Stimulated activated CD4-positive, alpha-beta T cell treated with anti-CD3 and anti-CD28 coated beads, Interleukin-4, amount 100 ng/mL, for 24 hours (primary cell): Measurements from ENCODE around the gene FMO2.
A peak's percentile ranks its signal among the peaks of the same experiment; 100 is the strongest.
"Not testable (repeated sequence)": the region's sequence is repeated elsewhere in the genome, so short reads cannot be mapped to it uniquely, and the experiment has no call there.

Source experiments
- DNase-seq: peaks from one replicate; pipeline ENCODE4 v3.0.0-alpha.2; 2020

The FMO2 gene

DNA sequence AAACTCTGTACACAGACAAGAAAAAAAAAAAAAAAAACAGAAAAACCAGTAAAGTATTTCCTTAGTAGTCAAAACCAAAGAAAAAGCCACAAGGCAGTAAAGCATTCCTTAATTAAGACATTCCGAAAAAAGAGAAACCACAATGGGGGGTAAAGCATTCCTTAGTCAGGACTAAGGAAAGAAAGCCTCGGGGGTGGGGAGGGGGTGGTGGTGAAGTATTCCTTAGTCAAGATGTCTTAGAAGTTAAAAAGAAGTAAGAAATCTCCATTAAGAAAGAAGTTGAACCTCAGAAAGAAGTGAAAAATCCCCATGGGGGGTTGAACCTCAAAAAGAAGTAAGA is 35.0 kb downstream of the FMO2 start:
- DNase-seq, result no peak

DNA sequence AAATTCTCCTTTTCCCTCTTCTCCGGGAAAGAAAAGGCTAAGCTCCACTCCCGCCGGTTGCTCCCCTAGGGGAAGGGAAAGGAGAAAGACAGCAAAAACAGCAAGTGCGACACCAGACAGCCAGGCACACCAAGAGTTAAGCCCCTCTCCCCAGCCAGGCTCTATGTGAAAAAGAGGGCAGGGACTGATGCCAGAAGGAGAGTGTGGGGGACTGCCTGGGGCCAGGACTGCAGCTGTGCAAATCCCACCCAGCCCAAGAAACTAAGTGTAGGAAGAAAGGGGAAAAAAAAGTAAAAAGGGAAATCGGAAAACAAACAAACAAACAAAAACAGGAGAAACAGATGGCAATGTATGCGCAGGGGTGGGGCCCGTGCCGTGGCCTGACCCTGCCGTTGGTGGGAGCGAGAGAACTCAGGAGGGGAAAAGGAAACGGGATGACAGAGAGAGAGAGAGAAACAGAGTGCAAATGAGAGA is 35.5 kb downstream of the FMO2 start:
- no peak for DNase-seq

DNA sequence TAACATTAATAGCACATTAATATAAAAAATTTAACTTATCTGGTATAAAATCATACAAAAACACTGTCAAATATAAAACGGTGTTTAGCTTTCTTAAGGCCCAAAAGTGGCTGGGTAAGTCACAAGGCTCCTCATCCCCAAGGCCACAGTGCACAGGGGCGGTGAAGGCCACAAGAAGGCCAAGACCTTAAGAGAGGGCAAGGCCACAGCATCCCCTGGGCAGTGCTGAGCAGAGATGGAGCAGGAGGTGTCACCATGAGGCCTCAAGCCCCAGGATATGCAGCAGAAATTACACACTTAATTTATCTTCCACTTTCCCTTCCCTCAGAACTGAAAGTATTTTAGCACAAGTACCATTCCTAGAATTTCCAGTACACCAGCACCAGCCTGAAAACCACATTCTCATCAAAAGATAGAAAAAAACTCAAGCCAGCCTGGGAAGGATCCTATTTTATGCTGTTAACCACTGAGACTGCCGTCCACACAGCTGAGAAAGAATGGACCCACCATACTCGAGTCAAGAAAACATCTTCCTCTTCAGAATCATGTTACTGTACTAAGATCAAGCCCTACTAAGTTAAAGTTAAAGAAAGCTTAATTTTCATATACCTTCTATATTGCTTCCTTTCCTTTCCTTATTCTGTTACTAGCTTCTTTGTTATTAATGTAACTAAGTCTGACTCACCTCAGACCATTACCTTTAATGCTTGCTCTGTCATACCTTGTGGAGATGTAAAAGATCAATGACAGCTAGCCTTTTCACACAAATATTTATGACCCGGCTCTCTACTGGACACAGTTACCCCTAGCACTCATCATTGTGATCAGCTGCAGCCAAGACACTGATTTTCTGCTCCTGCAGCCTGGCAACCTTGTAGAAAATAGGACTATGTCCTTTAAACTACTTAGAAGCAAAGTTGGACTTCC is 36.8 kb downstream of the FMO2 start:
- no peak for DNase-seq

DNA sequence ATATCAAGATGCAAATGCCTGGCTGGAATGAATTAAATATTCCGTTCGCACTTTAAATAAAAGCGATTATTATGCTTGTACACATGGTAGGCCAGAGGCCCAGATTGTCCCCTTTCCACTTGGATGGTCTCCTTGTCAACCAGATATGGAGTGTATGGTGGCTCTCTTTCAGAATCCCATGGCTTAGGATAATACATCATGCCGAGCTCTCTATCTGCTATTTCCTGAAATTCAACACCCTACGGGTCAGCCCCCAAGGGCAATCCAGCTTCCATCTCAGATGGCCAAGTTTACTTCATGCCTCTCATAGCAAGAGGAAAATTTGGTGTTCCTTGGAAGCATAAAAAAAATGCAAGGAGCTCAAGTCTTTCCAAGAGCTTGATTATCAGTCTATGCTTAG is 37.8 kb downstream of the FMO2 start:
- DNase-seq, result no peak

DNA sequence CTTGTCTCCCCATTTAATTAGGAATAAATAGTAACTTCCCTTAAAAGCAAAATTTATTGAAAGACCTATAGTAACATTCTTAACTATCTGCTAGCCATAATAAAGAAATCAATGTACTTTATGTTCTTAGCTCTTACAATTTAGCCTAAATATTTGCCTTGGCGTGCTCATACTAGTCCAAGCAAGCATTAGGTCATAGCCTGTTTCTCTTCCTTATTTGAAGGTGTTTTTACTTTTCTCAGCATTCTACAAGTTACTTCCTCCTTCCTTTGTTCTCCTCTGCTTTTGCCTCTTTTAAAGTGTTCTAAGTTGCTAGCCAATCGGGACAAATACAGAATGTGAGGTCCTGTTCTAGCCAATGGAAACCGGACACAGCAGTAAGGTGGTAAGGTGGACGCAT is 39.2 kb downstream of the FMO2 start:
- not testable (repeated sequence) for DNase-seq

DNA sequence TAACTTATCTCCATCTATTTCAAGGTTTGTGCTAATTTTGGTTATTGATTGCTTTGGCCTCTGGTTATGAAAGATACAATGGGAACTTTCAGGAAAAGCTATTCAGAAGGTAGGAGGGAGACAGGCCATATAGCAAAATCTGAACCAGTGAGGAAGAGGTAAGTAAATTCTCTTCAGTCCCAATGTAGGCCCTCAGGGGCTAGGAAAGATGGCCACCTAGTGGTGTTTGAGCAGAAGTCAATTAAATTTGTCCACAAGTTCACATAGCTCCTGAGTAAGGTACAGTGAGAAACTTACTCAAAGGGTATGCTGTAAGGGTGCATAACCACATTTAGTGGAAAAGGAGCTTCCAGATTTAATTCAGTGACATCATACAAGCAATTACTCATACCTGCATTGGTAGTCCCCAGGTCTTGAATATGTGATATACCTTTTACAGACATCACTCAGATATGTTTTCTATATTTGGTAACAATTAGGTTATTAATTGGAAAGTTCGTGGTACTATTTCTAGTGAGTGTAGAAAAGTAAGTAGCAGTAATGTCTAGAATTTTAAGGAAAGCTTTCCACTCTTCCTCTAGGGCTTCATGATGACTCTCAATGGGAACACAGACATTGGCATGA is 41.8 kb downstream of the FMO2 start:
- DNase-seq, result peak; percentile 17

DNA sequence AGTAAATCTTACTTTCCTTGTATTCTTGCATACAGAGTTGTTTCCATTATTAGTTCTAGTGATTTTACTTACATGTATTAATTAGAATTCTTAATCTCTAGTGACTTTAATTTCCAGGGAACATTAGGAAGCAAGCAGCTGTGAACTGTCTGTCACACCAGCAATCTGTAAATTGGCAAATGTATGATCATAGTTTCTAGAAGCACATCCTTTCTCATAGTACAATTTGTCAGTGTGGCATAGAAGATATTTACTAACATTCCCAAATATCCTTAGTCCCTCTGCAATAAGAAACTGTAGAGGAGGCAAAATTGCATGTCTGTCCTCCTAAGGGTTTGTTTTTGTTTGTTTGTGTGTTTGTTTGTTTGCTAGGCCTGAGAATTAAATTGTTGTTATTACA is 46.2 kb downstream of the FMO2 start:
- DNase-seq, result no peak

DNA sequence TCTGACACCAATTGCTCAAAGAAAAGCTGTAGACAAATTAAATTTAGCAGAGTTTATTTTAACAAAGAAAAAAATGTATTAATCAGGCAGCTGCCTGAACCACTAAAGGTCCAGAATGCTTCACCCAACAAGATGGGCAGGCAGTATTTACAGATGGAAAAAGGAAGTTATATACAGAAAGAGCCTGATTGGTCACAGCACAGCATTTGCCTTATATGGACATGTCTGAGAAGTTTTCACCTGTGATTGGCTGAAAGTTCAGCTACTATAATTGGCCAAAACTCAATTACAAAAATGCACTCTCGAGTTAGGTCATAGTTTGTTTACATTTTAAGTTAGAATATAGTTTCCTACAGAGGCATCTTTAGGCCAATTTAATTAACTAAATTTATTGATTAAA is 48.1 kb downstream of the FMO2 start:
- DNase-seq, result no peak

DNA sequence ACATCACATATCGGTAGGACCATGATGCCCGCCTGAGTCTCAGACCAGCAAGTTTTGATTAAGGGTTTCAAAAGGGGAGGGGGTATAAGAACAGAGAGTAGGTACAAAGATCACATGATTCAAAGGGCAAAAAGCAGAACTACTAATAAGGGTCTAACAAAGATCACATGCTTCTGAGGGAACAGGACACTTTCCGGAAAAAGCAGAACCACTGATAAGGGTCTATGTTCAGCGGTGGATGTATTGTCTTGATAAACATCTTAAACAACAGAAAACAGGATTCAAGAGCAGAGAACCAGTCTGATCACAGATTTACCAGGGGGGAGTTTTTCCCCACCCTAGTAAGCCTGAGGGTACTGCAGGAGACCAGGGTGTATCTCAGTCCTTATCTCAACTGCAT is 51.1 kb downstream of the FMO2 start:
- not testable (repeated sequence) for DNase-seq

DNA sequence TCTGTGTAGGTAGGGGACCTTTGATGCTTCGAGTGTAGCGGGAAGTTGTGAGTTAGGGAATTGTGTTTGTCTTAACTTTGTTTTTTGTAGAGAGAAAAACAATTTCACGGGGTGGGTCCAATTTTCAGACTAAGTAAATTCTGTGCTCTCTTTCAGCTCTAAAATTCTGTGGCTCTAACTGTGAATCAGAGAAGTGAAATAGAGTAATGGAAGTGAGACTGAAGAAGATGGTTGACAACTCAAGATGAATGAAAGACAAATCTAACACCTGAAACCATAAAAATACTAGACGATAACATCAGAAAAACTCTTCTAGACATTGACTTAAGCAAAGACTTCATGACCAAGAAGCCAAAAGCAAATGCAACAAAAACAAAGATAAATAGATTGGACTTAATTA is 58.8 kb downstream of the FMO2 start:
- no peak for DNase-seq

DNA sequence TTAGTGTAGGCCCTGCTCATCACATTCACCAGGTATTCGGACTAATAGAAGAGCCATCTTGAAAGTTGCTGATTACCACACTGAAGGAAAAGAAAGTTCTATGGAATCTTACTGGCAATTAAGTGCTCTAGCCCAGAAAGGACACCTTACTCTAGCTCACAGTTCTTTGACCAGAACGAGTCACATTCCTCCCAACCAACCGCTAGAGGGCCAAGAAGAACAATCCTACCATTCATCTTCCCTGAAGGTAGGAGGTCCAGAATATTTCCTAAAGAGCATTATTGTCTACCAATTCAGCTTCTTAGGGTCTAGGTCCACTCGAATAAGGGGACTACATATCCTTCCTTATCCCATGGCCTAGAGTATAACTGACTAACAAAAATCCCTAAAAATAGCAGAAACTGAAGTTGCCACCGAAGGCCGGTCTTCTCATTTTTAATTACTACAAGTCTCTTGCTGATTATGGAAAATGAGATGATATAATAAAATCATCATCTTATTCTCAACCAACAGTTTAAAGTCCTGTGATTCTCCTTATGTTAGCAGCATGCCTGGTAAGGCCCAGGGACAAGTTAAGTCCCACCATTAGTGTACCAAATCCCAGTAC is 60.5 kb downstream of the FMO2 start:
- peak; percentile 15 for DNase-seq

DNA sequence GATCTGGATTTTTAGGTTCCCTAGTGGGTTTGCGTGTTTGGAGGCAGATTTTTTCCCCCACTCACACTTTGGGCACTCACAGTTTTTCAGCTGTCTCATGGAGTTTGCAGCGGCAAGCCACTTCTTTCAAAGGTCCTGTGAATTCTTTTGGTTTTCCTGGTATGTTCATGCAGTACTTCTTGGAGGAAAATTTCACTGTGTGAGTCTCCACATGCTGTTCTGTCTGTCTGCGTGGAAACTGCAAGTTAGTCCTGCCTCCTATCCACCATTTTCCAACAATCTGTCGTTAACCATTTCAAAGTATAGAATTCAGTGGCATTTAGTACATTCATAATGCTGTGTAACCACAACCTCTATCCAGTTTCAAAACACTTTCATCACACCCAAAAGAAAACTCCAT is 62.4 kb downstream of the FMO2 start:
- no peak for DNase-seq

DNA sequence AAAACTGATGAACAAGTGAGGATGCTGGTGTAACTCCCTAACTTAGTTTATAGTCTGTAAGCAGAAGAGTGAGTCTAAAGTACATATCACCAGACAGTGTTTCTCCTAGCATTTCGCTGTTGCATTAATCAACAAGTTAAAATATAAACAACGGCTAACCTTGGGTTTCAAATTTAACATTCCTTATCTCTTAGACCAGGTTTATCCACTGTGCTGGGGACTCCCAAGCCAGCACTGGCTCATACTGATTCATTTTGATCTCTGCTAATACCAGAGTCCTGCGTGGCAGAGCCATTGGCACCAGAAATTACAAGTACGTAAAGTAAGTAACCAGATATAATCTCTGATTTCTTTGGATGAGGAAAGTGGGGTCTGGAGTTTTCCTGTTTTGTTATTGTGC is 63.2 kb downstream of the FMO2 start, which contains the start of gene FMO1:
Gene FMO1 (plus strand): TSS at position 193 of the 400 bp plus-strand sequence. CDS start 9,594 bp downstream, outside the sequence.
- no peak for DNase-seq

DNA sequence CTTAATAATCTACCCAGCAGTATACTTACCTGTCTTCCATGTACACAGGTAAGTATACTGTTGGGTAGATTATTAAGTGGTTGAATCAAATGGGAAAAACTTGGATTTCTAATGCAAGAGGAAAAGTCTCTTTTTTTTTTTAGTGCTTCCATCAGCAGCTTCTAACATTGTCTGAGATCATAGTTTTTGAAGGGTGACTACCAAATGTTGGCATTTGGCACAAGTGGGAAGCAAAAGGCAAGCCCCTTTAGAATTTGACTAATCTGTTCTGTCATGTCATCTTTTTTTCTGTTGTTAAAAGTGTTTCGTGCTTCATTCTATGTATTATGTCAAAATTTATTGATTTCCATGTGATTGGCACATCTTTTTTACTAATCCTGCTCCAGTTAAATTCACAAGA is 63.7 kb downstream of the FMO2 start:
- DNase-seq, result no peak

DNA sequence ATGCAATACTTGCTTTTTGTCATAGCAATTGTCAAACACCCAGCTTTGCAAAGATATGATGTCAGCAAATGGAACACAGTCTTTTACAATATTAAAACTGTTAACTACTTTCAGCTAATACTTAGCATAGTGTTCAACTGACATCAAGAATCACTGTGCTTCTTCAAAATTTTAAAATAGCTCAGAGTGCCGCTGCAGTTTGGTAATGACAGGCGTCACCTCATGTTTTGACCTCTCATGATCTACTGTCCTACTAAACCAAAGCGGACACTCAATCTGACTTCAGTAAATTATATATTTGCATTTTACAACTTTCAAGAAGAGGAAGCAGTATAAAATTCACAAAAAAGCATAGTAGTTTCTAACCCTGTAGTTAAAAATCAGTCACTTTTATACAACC is 65.2 kb downstream of the FMO2 start:
- no peak for DNase-seq

DNA sequence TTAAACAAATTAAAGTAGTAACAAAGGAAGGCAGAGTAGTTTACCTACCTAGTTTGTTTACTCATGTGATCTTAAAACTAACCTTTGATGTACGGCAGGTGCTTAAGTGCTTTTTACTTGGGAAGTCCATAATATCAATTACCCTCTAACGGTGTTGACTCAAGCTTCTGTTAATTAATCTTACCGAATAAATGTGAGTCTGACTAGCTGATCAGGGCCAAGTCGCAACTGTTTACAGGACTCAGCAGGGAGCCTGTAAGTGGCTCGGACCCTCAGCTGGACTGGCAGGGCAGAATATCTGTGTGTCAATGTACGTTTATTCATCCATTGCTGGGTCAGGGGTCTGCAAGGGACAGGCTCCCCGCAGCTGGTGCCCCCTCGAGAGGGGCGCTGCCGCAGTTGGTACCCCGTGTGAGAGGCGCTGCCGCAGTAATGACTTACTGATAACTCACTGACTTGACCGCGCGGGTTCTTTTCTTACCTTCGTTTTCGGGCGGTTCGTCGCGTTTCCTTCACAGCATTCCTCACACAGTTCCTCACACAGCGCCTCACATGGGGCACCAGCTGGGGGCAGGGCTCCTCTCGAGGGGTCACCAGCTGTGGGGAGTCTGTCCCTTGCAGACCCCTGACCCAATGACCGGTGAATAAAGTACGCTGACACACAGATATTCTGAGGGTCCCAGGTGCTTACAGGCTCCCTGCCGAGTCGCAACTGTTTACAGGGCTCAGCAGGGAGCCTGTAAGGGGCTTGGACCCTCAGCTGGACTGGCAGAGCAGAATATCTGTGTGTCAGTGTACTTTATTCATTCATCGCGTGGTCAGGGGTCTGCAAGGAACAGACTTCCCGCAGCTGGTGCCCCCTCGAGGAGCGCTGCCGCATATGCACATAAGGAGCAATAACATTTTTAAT is 66.2 kb downstream of the FMO2 start:
- DNase-seq, result peak; percentile 12

DNA sequence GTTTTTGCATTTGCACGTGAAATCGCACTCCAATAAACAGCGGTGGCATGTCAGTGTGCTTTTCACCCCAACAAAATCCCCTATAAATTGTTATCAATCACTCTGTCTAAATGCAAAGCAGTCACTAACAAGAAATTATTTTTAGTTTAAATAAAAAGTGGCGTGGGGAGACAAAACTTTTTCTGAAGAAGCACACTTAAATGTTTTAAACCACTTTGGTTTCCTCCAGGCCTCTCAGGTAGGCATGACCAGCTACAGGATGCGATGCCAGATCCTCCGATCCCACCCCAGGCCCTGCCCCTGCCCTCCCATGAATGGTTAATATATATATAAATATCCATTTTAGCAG is 66.8 kb downstream of the FMO2 start:
- no peak for DNase-seq

DNA sequence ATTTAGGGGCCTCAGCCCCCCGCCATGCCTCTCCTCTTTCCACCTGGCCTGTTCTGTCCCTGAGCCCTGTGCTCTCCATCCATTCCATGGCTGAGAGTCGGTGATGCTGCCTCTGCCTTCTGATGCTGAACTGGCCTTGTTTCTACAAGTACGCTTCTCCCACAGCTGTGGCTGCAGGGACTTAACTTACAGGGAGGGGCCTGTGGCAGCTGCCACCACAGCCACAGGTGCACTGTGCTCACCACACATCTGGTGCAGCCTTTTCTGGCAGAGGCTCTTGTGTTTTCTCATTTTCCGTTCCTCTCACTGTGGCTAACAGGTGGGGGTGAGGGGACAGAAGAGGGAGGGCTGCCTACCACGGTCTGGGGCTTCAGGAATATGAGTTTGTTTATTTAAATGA is 67.4 kb downstream of the FMO2 start:
- no peak for DNase-seq

DNA sequence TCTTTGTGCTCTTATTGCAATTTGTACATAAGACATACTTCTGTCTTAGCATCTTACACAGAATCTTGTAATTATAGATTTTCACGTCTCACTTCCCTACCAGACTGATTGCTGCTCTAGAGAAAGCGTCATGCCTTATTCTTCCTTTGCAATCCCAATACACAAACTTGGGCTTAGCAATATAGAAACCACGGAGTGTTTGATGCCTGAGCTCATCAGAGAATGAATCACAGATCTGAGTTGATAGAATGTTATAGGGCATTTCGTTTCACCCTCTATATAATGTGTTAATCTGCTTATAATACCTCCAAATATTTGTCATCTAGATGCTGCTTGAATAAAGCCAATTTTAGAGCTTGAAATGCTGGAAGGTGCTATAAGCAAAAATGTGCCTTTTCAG is 69.8 kb downstream of the FMO2 start:
- no peak for DNase-seq

DNA sequence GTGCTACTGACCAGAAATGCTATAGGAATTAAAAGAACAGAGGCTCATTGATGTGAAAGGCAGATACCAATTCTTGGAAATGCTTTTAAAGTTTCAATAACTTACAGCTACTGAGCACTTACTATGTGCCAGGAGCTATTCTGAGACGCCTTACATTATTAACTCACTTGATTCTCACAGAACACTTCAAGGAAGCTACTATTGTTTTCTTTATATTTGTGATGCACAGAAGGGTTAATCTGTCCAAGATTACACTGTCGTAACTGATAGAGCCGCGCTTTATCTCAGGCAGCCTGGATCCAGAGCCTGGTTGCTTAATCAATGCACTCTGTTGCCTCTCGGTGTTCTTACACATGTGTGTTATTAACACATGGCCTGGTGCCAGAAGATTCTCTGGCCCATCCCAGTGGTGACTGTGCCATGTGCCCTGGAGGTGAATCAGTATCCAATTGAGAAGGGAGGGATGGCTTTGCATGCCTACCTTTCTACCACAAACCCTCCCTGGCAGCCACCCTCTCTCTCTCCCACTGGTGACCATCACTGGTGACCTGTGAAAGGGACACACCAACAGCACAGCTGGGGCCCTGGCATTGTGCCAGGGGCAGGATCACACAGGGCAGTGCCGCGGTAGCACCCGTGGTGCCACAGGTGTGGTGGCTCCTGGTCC is 72.0 kb downstream of the FMO2 start:
- no peak for DNase-seq

DNA sequence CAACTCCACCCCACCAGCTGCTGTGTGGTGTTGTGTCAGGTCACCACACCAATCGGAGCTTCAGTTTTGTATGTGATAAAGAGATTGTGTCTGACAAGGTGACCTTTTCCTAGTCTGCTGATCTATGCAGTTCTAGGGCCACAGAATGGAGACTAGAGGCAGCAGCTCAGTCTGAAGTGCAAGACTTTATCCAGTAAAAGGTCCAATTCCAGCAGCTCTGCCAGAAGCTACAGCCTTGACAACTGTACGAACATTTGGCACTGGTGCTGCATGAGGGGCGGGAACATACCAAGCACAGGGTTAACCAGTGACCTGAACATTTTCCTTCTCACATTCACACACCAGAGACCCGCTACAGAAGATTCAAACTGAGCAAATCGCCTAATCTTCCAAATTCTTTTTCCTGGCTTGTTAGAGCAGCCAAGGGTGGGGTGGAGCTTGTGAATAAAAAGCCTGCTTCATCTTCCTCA is 72.5 kb downstream of the FMO2 start:
- DNase-seq, result no peak

DNA sequence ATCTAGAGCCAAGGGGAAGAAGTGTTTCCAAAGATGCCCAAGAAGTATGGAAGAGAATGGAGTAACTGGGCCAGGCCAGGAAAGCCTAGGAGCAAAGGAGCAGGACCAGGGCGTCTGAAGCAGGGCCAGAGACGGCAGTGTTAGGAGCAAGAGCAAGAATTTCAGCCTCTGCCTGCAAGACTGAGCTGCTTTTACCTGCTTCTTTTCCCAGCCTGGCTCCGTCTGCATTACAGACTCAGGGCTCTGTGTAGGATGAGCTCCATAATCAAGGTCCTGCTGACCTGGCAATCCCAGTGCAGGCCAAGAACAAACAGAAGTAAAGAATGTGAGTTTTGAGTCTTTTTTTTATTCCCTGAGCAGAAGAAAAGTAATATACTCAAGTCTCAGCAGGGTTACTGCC is 73.3 kb downstream of the FMO2 start:
- DNase-seq, result no peak
